Right lobe of liver (tissue), 6 donors: Measurements from ENCODE around the gene NEU3. TPM values are rescaled to one million over a fixed set of nuclear protein-coding genes. Genes with fewer than 3 reads are reported as not detected.

Experiments used
- ATAC-seq, 4 donors: fragments of 200-7000 bp; cut with Tn5 transposase; one replicate each; pipeline ENCODE4 v1.9.1; 2020; ENCODE audit warnings: mild to moderate bottlenecking in 4 of 4, moderate library complexity in 4 of 4
- DNase-seq, 3 donors: peaks; one replicate each; pipeline ENCODE4 v3.0.0-alpha.2; 2020
- H3K27ac ChIP-seq, 3 donors: fragments of 200-600 bp; one replicate each; pipeline ENCODE4 v1.8.0; 2022
- H3K27me3 ChIP-seq, 2 donors: fragments of 200-600 bp; one replicate each; pipeline ENCODE4 v1.8.0; 2022
- H3K36me3 ChIP-seq, 4 donors: fragments of 200-600 bp; sonication (generic) in 1 of 4; one replicate each; pipeline versions ENCODE4 v1.5.1 to v1.8.0; 2017 to 2022; ENCODE audit warnings: control low read depth in 1 of 4
- H3K4me1 ChIP-seq, 4 donors: fragments of 200-600 bp; sonication (generic) in 1 of 4; one replicate each; pipeline versions ENCODE4 v1.5.1 to v1.8.0; 2017 to 2022; ENCODE audit warnings: control low read depth in 1 of 4
- H3K4me3 ChIP-seq, 3 donors: fragments of 200-600 bp; one replicate each; pipeline ENCODE4 v1.8.0; 2022
- H3K9me3 ChIP-seq, 4 donors: fragments of 200-600 bp; sonication (generic) in 1 of 4; one replicate each; pipeline versions ENCODE4 v1.5.1 to v1.8.0; 2017 to 2022; ENCODE audit warnings: control low read depth in 1 of 4
- POLR2A ChIP-seq: fragments of 450-650 bp; IDR thresholded peaks from one replicate; pipeline ENCODE4 v1.6.1; 2017; ENCODE audit warnings: antibody characterized with exemption, mild to moderate bottlenecking
- WGBS: methylation state at CpG from one replicate; pipeline ENCODE4 v1.1.6; 2018; ENCODE audit warnings: low coverage, low lambda C conversion rate; ENCODE audit not compliant: insufficient coverage; ENCODE audit errors: missing lambda C conversion rate; 5-methylcytosine and 5-hydroxymethylcytosine counted together
- intact Hi-C, 2 donors: fragments of 100-400 bp; cut with DNase I; formaldehyde crosslinking; loops; one replicate each; pipeline versions ENCODE4 v1.11.2 to v1.14.1; 2022
- total RNA-seq, 6 experiments: library from RNA; depleted of rRNA in 2 of 6; stranded (reverse); fragments of >200 nt in 2 of 6; fragmentation: NEBNext Ultra II Directional in 3 of 6; extraction: Animal tissue kit (Norgen Biotek cat#: 25700) in 3 of 6; gene quantifications; one replicate each; pipeline versions ENCODE4 v1.1.0 to v1.2.4, GENCODE V29; 2016 to 2023
- TF ChIP-seq, protein P1 (sequence below), 4 donors: fragments of 200-600 bp in 3 of 4; fragments of 450-650 bp in 1 of 4; IDR thresholded peaks; one replicate each; pipeline versions ENCODE4 v1.5.1 to v1.8.0; 2016 to 2022; ENCODE audit warnings: antibody characterized with exemption in 4 of 4, mild to moderate bottlenecking in 2 of 4
- donor health status: DM: no; HTN: yes; CAD: no.
- donor health status: DM: no; HTN: no; CAD: no.
- donor health status: DM: no; HTN: no; CAD: no.
- donor health status: DM: no; HTN: yes; CAD: no.
- donor health status: DM: no; HTN: yes; CAD: no.

The NEU3 gene
- total RNA-seq, 6 experiments from 2014 or later, result 3.7 to 8.2 (median 6.2) TPM

DNA sequence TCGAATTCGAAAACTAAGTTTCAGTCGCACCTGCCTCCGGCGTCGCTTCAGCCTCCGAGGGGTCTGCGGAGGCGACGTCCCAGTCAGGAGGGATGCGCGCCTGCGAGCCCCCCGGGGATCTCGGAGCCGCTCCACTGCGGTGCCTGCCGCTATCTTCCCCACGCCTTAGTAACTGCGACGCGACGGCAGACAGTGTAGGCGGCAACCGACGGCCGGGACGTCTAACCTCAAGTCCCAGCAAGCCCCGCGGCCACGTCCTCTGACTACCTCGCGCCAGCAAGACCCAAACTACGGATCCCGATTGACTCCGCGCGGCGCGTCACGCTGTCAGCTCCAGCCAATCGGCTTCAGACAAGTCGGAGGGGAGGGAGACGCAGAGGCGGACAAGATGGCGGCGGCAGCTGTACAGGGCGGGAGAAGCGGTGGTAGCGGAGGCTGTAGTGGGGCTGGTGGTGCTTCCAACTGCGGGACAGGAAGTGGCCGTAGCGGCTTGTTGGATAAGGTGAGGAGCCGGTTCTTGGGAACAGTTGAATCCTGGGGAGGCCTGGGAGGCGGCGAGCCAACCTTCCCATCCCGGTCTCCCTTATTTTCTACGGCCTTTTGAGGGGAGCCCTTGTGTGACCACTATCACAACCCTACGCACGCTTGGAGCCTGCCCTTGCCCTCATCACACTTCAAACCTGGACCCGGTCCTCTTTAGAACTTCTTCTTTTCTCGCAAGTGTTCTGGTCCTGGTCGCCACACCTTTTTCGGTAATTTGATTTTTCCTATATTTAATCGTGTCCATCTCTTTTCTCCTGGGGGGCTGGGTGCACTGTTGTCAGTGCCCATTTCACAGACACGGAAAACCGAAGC lies 39.6 kb upstream of the NEU3 start, which contains the start of the genes SPCS2 and XRRA1:
Gene SPCS2, plus strand, starts transcription at position 369 of the 855 bp plus-strand sequence. Its CDS starts 20 bp downstream, at position 389.
Gene XRRA1, minus strand, starts transcription at position 194 of the 855 bp plus-strand sequence. CDS start 8,213 bp downstream, outside the sequence.
- TF ChIP-seq, protein P1, sequence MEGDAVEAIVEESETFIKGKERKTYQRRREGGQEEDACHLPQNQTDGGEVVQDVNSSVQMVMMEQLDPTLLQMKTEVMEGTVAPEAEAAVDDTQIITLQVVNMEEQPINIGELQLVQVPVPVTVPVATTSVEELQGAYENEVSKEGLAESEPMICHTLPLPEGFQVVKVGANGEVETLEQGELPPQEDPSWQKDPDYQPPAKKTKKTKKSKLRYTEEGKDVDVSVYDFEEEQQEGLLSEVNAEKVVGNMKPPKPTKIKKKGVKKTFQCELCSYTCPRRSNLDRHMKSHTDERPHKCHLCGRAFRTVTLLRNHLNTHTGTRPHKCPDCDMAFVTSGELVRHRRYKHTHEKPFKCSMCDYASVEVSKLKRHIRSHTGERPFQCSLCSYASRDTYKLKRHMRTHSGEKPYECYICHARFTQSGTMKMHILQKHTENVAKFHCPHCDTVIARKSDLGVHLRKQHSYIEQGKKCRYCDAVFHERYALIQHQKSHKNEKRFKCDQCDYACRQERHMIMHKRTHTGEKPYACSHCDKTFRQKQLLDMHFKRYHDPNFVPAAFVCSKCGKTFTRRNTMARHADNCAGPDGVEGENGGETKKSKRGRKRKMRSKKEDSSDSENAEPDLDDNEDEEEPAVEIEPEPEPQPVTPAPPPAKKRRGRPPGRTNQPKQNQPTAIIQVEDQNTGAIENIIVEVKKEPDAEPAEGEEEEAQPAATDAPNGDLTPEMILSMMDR (IDR thresholded peaks at IDR 0.05), result no peak
- peak; percentile 71 for TF ChIP-seq POLR2A

DNA sequence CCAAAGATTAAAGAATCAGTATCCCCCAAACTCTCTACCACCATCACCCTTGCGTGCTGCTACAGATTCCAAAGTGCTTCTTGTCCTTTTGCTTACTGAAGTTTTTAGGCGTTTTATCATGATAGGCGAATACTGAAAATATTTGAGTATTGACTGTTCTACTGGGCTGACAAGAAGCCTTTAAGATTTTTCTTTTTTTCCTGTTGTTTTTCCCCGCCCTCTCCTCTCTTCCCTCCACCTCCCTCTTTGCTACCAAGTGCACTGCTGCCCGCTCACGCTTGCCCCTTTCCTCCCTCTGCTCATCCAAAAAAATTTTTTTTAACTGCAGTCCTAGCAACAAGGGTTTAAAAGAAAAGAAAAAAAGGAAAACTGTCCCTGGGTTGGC lies 39.0 kb upstream of the NEU3 start:
- Histone ChIP-seq H3K27ac (peak overlapping the region in 2 of 3 donors; percentile 68 to 78), H3K9me3 (no peaks in the 10 kb centered on the region), H3K27me3 (no peaks in the 10 kb centered on the region), H3K4me1 (peaks cover 0 to 22% (median 6%) of the 10 kb centered on the region in 4 donors), H3K4me3 (peak overlapping the region; percentile 70 to 96 (median 95)), H3K36me3 (no peaks in the 10 kb centered on the region)
- intact Hi-C loops, result no loop called here
- WGBS, result 0% methylated on average over 6 of the region's 6 CpGs
- TF ChIP-seq, protein P1 (IDR thresholded peaks at IDR 0.05), result no peak
- no peak for TF ChIP-seq POLR2A
- ATAC-seq (peak in 1 of 4 donors; percentile 7), DNase-seq (no peak)

More for the DNA sequence above, 39.6 kb upstream of the NEU3 start, which contains the start of the genes SPCS2 and XRRA1:
- peaks cover 0 to 22% (median 6%) of the 10 kb centered on the region in 4 donors for H3K4me1 ChIP-seq
- under 1% methylated on average over 29 of the region's 67 CpGs for WGBS
- H3K36me3 ChIP-seq, result no peaks in the 10 kb centered on the region
- H3K9me3 ChIP-seq, result no peaks in the 10 kb centered on the region
- intact Hi-C loops, result no loop called here
- H3K27me3 ChIP-seq, result no peaks in the 10 kb centered on the region
- peak within 1 kb of the TSS; percentile 74 to 83 (median 78) for H3K27ac ChIP-seq
- H3K4me3 ChIP-seq, result peak within 1 kb of the TSS; percentile 70 to 96 (median 95)
- DNase-seq (peak; percentile 99 to 100 (median 99)), ATAC-seq (peak; percentile 99)

DNA sequence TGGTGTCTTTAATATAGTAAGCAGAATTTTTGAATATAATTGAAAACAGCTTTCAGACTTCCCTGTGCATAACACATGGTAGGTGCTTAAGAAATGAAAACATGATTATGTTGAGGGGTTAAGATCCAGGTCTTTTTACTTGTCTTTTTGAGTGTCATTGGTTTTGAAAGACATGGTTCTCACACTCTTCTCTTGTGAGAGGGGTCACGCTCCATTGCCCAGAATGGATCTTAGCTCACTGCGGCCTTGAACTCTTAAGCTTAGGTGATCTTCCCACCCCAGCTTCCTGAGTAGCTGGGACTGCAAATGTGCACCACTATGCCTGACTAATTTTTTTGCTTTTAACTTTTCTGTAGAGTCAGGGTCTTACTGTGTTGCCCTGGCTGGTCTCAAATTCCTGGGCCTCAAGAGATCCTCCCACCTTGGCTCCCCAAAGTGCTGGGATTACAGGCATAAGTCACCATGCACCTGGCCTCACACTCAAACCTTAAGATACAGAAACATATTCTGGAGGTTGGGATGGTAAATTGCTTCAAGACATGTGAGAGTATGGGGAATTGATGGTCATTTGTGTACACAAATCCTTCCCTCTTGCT lies 38.3 kb upstream of the NEU3 start:
- 54% methylated on average over 2 of the region's 2 CpGs for whole genome bisulfite sequencing
- peaks cover 0 to 22% (median 6%) of the 10 kb centered on the region in 4 donors for H3K4me1 ChIP-seq
- TF ChIP-seq, protein P1 (IDR thresholded peaks at IDR 0.05), result no peak
- no peak for TF ChIP-seq POLR2A
- intact Hi-C loops, result no loop called here
- peak overlapping the region; percentile 70 to 96 (median 95) for H3K4me3 ChIP-seq
- ATAC-seq, result no peak
- H3K27ac ChIP-seq, result no peak overlapping the region
- no peaks in the 10 kb centered on the region for H3K36me3 ChIP-seq
- H3K27me3 ChIP-seq, result no peaks in the 10 kb centered on the region
- no peak for DNase-seq
- H3K9me3 ChIP-seq, result no peaks in the 10 kb centered on the region

DNA sequence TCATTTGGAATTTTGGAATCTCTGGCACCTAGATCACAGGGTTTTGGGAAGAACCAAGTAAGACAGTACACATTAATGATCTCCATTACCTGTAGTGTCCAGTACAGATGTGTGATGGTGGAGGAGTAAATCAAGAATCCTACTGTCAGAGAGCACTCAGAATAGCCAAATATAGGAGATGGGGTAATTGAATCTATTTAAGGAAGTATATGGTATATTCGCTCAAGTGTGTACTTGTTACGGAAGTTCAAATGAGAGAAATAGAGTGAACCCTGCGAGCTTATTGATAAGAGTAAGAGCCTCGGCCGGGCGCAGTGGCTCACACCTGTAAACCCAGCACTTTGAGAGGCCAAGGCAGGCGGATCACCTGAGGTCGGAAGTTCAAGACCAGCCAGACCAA lies 37.5 kb upstream of the NEU3 start:
- no peaks in the 10 kb centered on the region for H3K27me3 ChIP-seq
- H3K36me3 ChIP-seq, result no peaks in the 10 kb centered on the region
- H3K4me3 ChIP-seq, result no peak overlapping the region
- 96% methylated on average over 8 of the region's 8 CpGs for WGBS
- TF ChIP-seq, protein P1 (IDR thresholded peaks at IDR 0.05), result no peak
- no peak for TF ChIP-seq POLR2A
- H3K27ac ChIP-seq, result no peak overlapping the region
- DNase-seq (no peak), ATAC-seq (no peak)
- intact Hi-C loops, result no loop called here
- no peaks in the 10 kb centered on the region for H3K9me3 ChIP-seq
- peaks cover 0 to 22% (median 6%) of the 10 kb centered on the region in 4 donors for H3K4me1 ChIP-seq
